ENCODE measurements around the gene RAX2.

RAX2 gene

GRCh38 chr19:3750211-3750610 lies 21.8 kb downstream of the RAX2 start:
- no peak for TF ChIP-seq CTCF (IDR thresholded peaks at IDR 0.05; ENCODE audit: extremely low read depth, missing control alignments)
- no peak for DNase-seq (ENCODE audit: low spot score)

- TF ChIP-seq CTCF (IDR thresholded peaks at IDR 0.05; ENCODE audit: extremely low read depth, missing control alignments), result no peak
Measured at GRCh38 chr19:3748965-3749364, 23.1 kb downstream of the RAX2 start.

DNA sequence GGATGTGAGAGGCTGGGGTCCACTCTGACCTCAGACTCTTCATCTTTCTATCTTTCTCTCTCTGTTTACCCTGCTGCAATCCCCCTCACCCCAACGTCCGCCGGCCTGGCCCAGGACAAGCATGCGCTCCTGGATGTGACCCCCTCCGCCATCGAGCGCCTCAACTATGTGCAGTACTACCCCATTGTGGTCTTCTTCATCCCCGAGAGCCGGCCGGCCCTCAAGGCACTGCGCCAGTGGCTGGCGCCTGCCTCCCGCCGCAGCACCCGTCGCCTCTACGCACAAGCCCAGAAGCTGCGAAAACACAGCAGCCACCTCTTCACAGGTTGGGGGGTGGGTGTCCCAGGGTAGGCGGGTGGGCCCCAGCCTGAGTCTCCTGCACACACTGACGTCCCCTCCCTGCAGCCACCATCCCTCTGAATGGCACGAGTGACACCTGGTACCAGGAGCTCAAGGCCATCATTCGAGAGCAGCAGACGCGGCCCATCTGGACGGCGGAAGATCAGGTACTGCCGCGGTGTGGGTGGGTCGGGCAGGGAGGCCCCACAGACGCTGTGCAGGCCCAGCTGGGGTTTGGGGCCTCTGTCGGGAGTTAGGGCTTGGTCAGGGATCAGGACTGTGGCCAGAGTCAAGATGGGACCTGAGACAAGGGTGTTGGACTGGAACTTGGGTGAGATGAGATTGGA lies 25.5 kb downstream of the RAX2 start:
- TF ChIP-seq CTCF (IDR thresholded peaks at IDR 0.05; ENCODE audit: extremely low read depth, missing control alignments), result no peak
- DNase-seq (ENCODE audit: low spot score), result no peak

More at GRCh38 chr19:3748965-3749364, 23.1 kb downstream of the RAX2 start:
- DNase-seq (ENCODE audit: low spot score), result no peak

- no peak for TF ChIP-seq CTCF (IDR thresholded peaks at IDR 0.05; ENCODE audit: extremely low read depth, missing control alignments)
Measured at GRCh38 chr19:3745363-3746045, 26.5 kb downstream of the RAX2 start.

DNA sequence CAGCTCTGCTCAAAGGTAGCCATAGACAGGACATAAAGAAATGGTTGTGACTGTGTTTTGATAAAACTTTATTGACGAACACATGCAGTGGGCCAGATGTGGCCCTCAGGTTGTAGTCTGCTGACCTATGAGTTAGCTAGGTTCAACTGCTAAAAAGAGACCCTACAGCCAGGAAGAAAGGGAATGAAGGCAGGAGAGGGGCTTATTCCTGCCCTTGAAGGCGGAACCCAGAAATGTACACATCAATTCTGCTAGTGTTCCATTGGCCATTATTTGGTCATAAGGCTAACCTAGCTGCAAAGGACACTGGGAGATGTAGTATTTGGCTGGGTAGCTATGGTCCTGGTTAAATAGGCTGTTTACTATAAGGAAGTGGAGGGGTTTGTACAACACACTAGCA lies 28.5 kb downstream of the RAX2 start:
- TF ChIP-seq CTCF (IDR thresholded peaks at IDR 0.05; ENCODE audit: extremely low read depth, missing control alignments), result no peak
- DNase-seq (ENCODE audit: low spot score), result no peak

More at GRCh38 chr19:3745363-3746045, 26.5 kb downstream of the RAX2 start:
- DNase-seq (ENCODE audit: low spot score), result no peak

DNA sequence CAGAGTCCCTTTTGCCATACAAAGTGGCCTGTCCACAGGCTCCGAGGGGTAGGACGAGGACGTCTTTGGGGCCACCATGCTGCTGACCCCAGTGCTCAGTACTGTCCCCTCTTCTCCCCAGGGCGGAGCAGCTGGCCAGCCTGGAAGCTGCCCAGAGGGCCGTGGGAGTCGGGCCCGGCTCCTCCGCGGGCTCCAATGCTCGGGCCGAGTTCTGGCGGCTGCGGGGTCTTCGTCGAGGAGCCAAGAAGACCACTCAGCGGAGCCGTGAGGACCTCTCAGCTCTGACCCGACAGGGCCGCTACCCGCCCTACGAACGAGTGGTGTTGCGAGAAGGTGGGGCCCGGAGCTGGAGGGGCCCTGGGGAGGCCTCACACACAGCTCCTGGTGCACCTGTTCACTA lies 31.6 kb downstream of the RAX2 start:
- DNase-seq (ENCODE audit: low spot score), result no peak
- no peak for TF ChIP-seq CTCF (IDR thresholded peaks at IDR 0.05; ENCODE audit: extremely low read depth, missing control alignments)

GRCh38 chr19:3738477-3739220 lies 33.4 kb downstream of the RAX2 start:
- no peak for TF ChIP-seq CTCF (IDR thresholded peaks at IDR 0.05; ENCODE audit: extremely low read depth, missing control alignments)
- no peak for DNase-seq (ENCODE audit: low spot score)

Data from GM20000 (cell line).